WTC11 (cell line): Measurements from ENCODE around the gene LILRA6. TPM values are rescaled to one million over a fixed set of nuclear protein-coding genes. Genes with fewer than 3 reads are reported as not detected.

Experiments used
- ATF1 ChIP-seq: sonication (generic); formaldehyde crosslinking; IDR thresholded peaks from 2 replicates; pipeline ENCODE4 v1.8.1; 2023; ENCODE audit warnings: mild to moderate bottlenecking, moderate library complexity, missing genetic modification reagents
- CBFB ChIP-seq: sonication (generic); formaldehyde crosslinking; IDR thresholded peaks from 2 replicates; pipeline ENCODE4 v1.8.1; 2022; ENCODE audit warnings: mild to moderate bottlenecking, low read depth, missing genetic modification reagents
- CREM ChIP-seq: sonication (generic); formaldehyde crosslinking; IDR thresholded peaks from 2 replicates; pipeline ENCODE4 v1.8.1; 2022; ENCODE audit warnings: mild to moderate bottlenecking, missing genetic modification reagents, moderate library complexity
- CTCF ChIP-seq: fragments of 200-600 bp; IDR thresholded peaks from 2 replicates; pipeline ENCODE4 v1.8.0; 2022; ENCODE audit warnings: antibody characterized with exemption
- E2F5 ChIP-seq: sonication (generic); formaldehyde crosslinking; IDR thresholded peaks from 2 replicates; pipeline ENCODE4 v1.8.1; 2022; ENCODE audit warnings: mild to moderate bottlenecking, moderate library complexity, missing genetic modification reagents
- EMX1 ChIP-seq: fragments of 250-450 bp; sonication (Bioruptor Pico); IDR thresholded peaks from 2 replicates; pipeline ENCODE4 v1.8.0; 2021; ENCODE audit warnings: mild to moderate bottlenecking
- ESRRA ChIP-seq: sonication (generic); formaldehyde crosslinking; IDR thresholded peaks from 2 replicates; pipeline ENCODE4 v1.8.1; 2022; ENCODE audit warnings: mild to moderate bottlenecking, missing genetic modification reagents, borderline replicate concordance
- FOXP1 ChIP-seq: sonication (generic); formaldehyde crosslinking; IDR thresholded peaks from 2 replicates; pipeline ENCODE4 v1.8.0; 2022; ENCODE audit warnings: missing genetic modification reagents, mild to moderate bottlenecking, moderate library complexity, borderline replicate concordance
- HMGA2 ChIP-seq: fragments of 250-450 bp; sonication (Bioruptor Pico); IDR thresholded peaks from 2 replicates; pipeline ENCODE4 v1.4.0; 2021; ENCODE audit warnings: mild to moderate bottlenecking, moderate library complexity
- HMGXB4 ChIP-seq: sonication (generic); formaldehyde crosslinking; IDR thresholded peaks from 2 replicates; pipeline ENCODE4 v1.8.1; 2023; ENCODE audit warnings: mild to moderate bottlenecking, moderate library complexity, missing genetic modification reagents
- IRF2 ChIP-seq: sonication (generic); formaldehyde crosslinking; IDR thresholded peaks from 2 replicates; pipeline ENCODE4 v1.8.0; 2022; ENCODE audit warnings: low read depth, missing genetic modification reagents, borderline replicate concordance
- JAZF1 ChIP-seq: fragments of 250-450 bp; sonication (Bioruptor Pico); IDR thresholded peaks from 2 replicates; pipeline ENCODE4 v1.9.0; 2021; ENCODE audit warnings: moderate library complexity, mild to moderate bottlenecking, inconsistent platforms
- NR2C2 ChIP-seq: sonication (generic); formaldehyde crosslinking; IDR thresholded peaks from 2 replicates; pipeline ENCODE4 v1.8.0; 2022; ENCODE audit warnings: mild to moderate bottlenecking, missing genetic modification reagents
- OVOL2 ChIP-seq: fragments of 250-450 bp; sonication (Bioruptor Pico); IDR thresholded peaks from 2 replicates; pipeline ENCODE4 v1.9.0; 2021; ENCODE audit warnings: mild to moderate bottlenecking, borderline replicate concordance
- SMAD3 ChIP-seq: sonication (generic); formaldehyde crosslinking; IDR thresholded peaks from 2 replicates; pipeline ENCODE4 v1.8.0; 2022; ENCODE audit warnings: missing genetic modification reagents, mild to moderate bottlenecking, borderline replicate concordance
- SOX15 ChIP-seq: fragments of 250-450 bp; sonication (Bioruptor Pico); IDR thresholded peaks from 2 replicates; pipeline ENCODE4 v1.9.0; 2021; ENCODE audit warnings: mild to moderate bottlenecking
- SP1 ChIP-seq: sonication (generic); formaldehyde crosslinking; conservative IDR thresholded peaks from 2 replicates; pipeline ENCODE4 v1.8.1; 2022; ENCODE audit warnings: missing genetic modification reagents
- STAT6 ChIP-seq: sonication (generic); formaldehyde crosslinking; conservative IDR thresholded peaks from 2 replicates; pipeline ENCODE4 v1.8.1; 2023; ENCODE audit warnings: mild to moderate bottlenecking, low read depth, missing genetic modification reagents, moderate library complexity
- TCF7 ChIP-seq: sonication (generic); formaldehyde crosslinking; IDR thresholded peaks from 2 replicates; pipeline ENCODE4 v1.8.0; 2022; ENCODE audit warnings: mild to moderate bottlenecking, low read depth, missing genetic modification reagents, moderate library complexity
- TP53 ChIP-seq: sonication (generic); formaldehyde crosslinking; IDR thresholded peaks from 2 replicates; pipeline ENCODE4 v1.8.1; 2023; ENCODE audit warnings: mild to moderate bottlenecking, missing genetic modification reagents
- ZBTB21 ChIP-seq: sonication (generic); formaldehyde crosslinking; IDR thresholded peaks from 2 replicates; pipeline ENCODE4 v1.8.1; 2023; ENCODE audit warnings: mild to moderate bottlenecking, missing genetic modification reagents, borderline replicate concordance
- ZNF671 ChIP-seq: fragments of 250-450 bp; sonication (Bioruptor Pico); IDR thresholded peaks from 2 replicates; pipeline ENCODE4 v1.8.0; 2021; ENCODE audit warnings: mild to moderate bottlenecking
- total RNA-seq: library from RNA; stranded (reverse); gene quantifications from 3 replicates; pipeline ENCODE4 v1.2.3, GENCODE V29; 2021
- TF ChIP-seq, protein P1 (sequence below): sonication (generic); formaldehyde crosslinking; IDR thresholded peaks from 2 replicates; pipeline ENCODE4 v1.8.1; 2023; ENCODE audit warnings: mild to moderate bottlenecking, missing genetic modification reagents, moderate library complexity
- TF ChIP-seq, protein P2 (sequence below): sonication (generic); formaldehyde crosslinking; IDR thresholded peaks from 2 replicates; pipeline ENCODE4 v1.8.1; 2022; ENCODE audit warnings: low read depth, mild to moderate bottlenecking, moderate library complexity, missing genetic modification reagents, borderline replicate concordance
- TF ChIP-seq, protein P3 (sequence below): fragments of 250-450 bp; sonication (Bioruptor Pico); IDR thresholded peaks from 2 replicates; pipeline ENCODE4 v2.1.2; 2022; ENCODE audit warnings: mild to moderate bottlenecking, moderate library complexity
- TF ChIP-seq, protein P4 (sequence below): sonication (generic); formaldehyde crosslinking; IDR thresholded peaks from 2 replicates; pipeline ENCODE4 v1.8.0; 2022; ENCODE audit warnings: mild to moderate bottlenecking, missing genetic modification reagents
- TF ChIP-seq, protein P5 (sequence below): sonication (generic); formaldehyde crosslinking; IDR thresholded peaks from 2 replicates; pipeline ENCODE4 v1.8.0; 2022; ENCODE audit warnings: mild to moderate bottlenecking, missing genetic modification reagents

The LILRA6 gene
- total RNA-seq, 1 experiment from 2014 or later, result not detected

DNA sequence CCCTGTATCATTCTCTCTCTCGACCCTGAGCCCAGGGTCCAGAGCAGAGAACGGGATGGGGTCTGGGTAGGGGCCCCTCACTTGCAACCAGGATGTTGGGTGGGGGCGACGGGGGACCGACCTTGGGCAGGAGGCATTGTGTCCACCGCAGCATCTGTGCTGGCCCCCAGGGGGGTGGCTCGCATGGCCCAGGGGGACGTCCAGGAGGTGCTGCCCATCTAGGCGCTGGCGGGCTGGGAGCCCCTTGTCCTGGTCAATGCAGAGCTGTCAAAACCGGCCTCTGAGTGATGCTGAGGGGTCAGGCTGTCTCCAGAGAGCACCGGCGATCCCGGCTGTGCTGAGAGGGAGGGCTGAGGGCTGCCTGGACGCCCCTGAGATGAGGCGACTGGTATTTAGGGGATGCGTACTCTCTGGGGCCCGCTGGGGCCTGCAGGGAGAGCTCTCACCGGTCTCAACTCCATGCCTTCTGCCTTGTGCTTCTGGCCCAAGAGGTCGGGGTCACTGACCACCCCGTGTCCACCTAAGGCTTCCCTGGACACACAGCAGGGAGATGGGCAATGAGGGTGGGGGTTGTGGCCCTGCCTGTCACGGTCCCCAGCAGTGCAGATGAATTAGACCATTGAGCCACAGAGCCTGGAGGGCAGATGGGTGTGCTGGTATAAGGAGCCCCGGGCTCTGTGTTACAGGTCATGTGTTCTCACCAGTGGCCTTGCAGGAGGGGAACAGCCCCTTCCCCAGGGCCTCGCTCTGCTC is 33.4 kb downstream of the LILRA6 start (continued):
- TF ChIP-seq, protein P1, sequence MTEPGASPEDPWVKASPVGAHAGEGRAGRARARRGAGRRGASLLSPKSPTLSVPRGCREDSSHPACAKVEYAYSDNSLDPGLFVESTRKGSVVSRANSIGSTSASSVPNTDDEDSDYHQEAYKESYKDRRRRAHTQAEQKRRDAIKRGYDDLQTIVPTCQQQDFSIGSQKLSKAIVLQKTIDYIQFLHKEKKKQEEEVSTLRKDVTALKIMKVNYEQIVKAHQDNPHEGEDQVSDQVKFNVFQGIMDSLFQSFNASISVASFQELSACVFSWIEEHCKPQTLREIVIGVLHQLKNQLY, result no peak
- TF ChIP-seq SMAD3 (CRISPR knock-in tag) (no peak), JAZF1 (CRISPR knock-in tag) (no peak), ZBTB21 (CRISPR knock-in tag) (no peak), IRF2 (CRISPR knock-in tag) (no peak), CREM (no peak), SOX15 (no peak), CTCF (no peak), TP53 (CRISPR knock-in tag) (no peak), STAT6 (CRISPR knock-in tag) (no peak), FOXP1 (CRISPR knock-in tag) (no peak), NR2C2 (CRISPR knock-in tag) (no peak), TCF7 (CRISPR knock-in tag) (no peak), EMX1 (CRISPR knock-in tag) (peak; percentile 20; the same call in 1 of the 2 replicates), HMGA2 (no peak), HMGXB4 (CRISPR knock-in tag) (no peak), ZNF671 (CRISPR knock-in tag) (peak; percentile 36), SP1 (CRISPR knock-in tag) (no peak), E2F5 (CRISPR knock-in tag) (no peak), ESRRA (CRISPR knock-in tag) (0 out of 2 replicates have a peak, but pooled peaks have one; percentile 54), CBFB (CRISPR knock-in tag) (no peak), OVOL2 (CRISPR knock-in tag) (no peak), ATF1 (CRISPR knock-in tag) (no peak)
- TF ChIP-seq, protein P2, sequence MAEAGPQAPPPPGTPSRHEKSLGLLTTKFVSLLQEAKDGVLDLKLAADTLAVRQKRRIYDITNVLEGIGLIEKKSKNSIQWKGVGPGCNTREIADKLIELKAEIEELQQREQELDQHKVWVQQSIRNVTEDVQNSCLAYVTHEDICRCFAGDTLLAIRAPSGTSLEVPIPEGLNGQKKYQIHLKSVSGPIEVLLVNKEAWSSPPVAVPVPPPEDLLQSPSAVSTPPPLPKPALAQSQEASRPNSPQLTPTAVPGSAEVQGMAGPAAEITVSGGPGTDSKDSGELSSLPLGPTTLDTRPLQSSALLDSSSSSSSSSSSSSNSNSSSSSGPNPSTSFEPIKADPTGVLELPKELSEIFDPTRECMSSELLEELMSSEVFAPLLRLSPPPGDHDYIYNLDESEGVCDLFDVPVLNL (CRISPR knock-in tag), result no peak
- TF ChIP-seq, protein P3, sequence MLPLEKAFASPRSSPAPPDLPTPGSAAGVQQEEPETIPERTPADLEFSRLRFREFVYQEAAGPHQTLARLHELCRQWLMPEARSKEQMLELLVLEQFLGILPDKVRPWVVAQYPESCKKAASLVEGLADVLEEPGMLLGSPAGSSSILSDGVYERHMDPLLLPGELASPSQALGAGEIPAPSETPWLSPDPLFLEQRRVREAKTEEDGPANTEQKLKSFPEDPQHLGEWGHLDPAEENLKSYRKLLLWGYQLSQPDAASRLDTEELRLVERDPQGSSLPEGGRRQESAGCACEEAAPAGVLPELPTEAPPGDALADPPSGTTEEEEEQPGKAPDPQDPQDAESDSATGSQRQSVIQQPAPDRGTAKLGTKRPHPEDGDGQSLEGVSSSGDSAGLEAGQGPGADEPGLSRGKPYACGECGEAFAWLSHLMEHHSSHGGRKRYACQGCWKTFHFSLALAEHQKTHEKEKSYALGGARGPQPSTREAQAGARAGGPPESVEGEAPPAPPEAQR (CRISPR knock-in tag), result no peak
- TF ChIP-seq, protein P4, sequence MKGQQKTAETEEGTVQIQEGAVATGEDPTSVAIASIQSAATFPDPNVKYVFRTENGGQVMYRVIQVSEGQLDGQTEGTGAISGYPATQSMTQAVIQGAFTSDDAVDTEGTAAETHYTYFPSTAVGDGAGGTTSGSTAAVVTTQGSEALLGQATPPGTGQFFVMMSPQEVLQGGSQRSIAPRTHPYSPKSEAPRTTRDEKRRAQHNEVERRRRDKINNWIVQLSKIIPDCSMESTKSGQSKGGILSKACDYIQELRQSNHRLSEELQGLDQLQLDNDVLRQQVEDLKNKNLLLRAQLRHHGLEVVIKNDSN (CRISPR knock-in tag), result no peak
- TF ChIP-seq, protein P5, sequence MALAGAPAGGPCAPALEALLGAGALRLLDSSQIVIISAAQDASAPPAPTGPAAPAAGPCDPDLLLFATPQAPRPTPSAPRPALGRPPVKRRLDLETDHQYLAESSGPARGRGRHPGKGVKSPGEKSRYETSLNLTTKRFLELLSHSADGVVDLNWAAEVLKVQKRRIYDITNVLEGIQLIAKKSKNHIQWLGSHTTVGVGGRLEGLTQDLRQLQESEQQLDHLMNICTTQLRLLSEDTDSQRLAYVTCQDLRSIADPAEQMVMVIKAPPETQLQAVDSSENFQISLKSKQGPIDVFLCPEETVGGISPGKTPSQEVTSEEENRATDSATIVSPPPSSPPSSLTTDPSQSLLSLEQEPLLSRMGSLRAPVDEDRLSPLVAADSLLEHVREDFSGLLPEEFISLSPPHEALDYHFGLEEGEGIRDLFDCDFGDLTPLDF (CRISPR knock-in tag), result no peak
